Hippocampal formation (tissue), 2 donors: ENCODE measurements around the gene PCDH17.

Experiments used
- DNase-seq, 2 donors: peaks; one replicate each; lab custom pipeline; 2025; lab: John Stamatoyannopoulos, UW

Gene PCDH17

DNA sequence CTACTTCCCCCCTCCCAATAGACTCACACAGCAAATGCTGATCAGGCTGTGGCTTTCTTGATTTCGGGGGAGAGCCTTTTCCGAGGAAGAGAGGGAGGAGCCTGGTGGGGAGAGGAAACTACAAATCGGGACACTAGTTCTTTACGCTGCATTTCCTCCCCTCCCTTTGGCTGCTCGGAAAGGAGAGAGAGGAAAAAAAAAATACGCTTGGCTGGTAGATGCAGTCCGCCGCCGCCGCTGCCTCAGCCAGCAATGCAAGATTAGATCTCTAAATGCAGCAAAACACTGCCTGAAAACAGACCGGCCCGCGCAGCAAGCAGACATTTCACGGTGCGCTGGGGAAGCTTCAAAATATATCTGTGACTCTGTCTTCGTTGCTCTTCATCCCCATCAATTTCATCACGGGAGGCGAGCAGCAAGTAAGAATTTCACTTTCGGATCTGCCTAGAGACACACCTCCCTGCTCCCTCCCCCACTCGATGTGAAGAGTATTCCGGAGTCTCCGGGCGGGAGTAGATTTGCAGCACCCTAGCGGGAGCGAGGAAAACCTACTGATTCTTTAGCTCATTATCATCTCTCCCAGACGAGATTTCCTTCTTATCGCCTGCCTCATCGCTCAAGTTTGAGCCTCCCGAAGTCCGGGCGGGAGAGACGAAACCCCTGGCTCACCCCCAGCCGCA, at the start of gene PCDH17:
Gene PCDH17, plus strand, starts transcription at position 149 of the 680 bp plus-strand sequence. CDS start 803 bp downstream, outside the sequence.
- DNase-seq = peak; percentile 72 to 87

- no peak for DNase-seq
These were observed 49.5 kb upstream of the PCDH17 start for GRCh38 chr13:57582032-57582431.

GRCh38 chr13:57583529-57583928, 48.0 kb upstream of the PCDH17 start:
- no peak for DNase-seq

- DNase-seq = no peak
These were observed 42.9 kb upstream of the PCDH17 start for GRCh38 chr13:57588639-57589038.

GRCh38 chr13:57595775-57596174, 35.8 kb upstream of the PCDH17 start:
- no peak for DNase-seq

- DNase-seq = no peak
These were observed 30.0 kb upstream of the PCDH17 start for GRCh38 chr13:57601536-57601935.

DNA sequence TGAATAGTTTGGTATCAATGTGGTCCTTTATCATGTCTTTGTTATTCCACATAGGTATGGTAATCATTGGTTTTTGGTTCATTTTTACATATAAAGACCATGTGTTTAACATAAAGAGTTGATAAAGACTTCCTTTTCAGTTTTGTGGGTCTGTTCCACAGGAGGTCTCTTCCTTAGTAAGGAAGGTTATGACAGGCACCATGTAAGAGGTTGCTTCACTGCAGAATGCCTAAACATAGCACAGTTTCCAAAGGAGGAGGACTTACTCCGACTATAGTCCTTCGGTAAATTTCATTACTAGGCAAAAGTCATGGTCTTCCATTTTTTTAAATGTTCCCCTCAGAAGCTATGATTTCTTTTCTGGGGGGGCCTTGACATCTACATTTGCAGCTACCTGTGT, 27.1 kb upstream of the PCDH17 start:
- no peak for DNase-seq

GRCh38 chr13:57611969-57612368, 19.6 kb upstream of the PCDH17 start:
- DNase-seq = no peak

DNA sequence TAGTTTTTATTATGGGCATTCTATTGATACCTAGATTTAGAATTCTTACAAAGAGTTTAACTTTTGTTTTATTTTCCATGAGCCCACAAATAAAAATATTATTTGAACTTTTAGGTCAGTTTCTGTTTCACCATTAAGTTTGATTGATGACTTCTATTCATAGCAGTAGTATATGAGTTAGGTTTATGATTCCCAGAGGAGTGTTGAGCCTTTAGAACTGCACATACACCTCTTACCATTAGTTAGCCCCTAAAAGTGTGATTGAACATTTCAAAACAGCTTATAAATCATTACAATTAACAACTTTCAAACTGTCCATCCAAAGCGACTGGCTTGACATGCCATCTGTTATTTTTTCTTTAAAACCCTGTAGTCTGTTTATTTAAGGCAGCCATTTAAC, 19.0 kb upstream of the PCDH17 start:
- no peak for DNase-seq

DNA sequence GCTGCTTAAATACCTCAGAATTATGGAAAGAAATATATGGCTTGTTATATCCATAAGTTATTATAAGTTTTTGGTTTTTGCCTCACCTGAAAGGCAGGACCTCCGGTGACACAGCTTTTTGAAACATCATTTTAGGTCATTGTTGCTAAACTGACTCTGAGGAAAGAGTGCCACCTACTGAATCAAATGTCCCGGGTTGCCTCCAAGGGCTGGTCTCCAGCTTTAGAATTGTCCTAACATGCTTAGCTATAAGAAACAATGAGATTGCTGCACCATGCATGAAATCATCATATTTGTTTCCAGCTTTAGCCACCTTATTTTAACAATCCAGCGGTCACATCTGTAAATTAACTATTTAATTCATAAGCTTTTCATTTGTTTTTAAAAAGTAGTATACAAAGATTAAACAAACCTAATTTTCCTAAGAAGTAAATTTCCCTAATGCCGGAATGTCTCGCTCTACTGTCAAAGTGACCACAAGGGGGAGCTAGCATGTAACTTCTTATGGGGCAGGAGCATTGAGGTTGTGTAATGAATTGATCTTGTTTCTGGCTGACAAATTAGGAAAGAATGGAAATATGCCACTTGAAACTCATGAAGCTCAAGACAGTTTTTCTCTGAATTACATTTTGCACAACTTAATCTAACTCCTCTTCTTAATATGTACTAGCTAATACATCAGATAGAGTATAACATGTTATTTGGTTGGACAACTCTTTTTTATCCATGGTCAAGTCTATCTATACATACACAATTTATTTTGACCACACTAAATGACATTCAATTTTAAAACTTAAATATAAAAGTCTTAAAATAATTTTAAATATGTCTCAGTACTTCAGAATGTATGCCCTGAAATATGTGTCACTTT, 6.7 kb upstream of the PCDH17 start:
- DNase-seq = peak; percentile 26 to 74

DNA sequence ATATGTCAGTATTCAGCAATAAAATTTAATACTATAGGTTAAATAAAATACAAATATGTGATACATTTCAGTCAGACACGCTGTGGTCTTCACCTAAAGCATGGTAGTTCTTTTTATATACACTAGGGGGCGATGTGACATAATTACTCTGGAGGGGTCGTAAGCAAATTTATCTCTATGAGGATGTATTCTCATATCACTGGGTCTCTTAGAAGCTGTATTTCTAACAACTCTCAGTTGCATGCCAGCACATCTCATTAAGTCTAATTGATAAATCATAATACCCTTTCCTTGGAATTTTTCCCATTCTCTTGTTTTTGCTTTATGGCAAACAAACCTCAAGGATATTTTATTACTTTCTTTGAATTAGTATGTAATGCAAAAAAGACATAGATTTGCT, 3.9 kb upstream of the PCDH17 start:
- DNase-seq = peak in 1 of 2 donors; percentile 52

DNA sequence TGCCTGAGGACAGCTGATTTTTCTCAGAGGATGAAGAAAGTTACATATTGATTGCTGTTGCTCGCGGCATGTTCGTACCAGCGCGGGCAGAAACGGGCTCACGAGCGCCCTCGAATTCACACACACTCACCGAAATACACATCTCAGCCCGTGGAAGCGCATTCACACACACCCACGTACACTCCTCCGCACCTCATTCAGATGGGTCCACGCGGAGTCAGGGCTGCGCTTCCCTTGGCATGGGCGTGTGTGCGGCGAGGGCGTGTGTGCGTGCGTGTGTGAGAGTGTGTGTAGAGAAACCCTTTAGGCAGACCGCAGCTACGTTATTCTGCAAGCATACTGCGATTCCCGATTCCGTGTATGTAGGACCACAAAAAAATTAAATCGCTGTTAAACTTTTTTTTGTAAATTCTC, 2.1 kb upstream of the PCDH17 start:
- DNase-seq = peak; percentile 63 to 79

GRCh38 chr13:57629821-57630235, 1.7 kb upstream of the PCDH17 start:
- peak; percentile 98 for DNase-seq

DNA sequence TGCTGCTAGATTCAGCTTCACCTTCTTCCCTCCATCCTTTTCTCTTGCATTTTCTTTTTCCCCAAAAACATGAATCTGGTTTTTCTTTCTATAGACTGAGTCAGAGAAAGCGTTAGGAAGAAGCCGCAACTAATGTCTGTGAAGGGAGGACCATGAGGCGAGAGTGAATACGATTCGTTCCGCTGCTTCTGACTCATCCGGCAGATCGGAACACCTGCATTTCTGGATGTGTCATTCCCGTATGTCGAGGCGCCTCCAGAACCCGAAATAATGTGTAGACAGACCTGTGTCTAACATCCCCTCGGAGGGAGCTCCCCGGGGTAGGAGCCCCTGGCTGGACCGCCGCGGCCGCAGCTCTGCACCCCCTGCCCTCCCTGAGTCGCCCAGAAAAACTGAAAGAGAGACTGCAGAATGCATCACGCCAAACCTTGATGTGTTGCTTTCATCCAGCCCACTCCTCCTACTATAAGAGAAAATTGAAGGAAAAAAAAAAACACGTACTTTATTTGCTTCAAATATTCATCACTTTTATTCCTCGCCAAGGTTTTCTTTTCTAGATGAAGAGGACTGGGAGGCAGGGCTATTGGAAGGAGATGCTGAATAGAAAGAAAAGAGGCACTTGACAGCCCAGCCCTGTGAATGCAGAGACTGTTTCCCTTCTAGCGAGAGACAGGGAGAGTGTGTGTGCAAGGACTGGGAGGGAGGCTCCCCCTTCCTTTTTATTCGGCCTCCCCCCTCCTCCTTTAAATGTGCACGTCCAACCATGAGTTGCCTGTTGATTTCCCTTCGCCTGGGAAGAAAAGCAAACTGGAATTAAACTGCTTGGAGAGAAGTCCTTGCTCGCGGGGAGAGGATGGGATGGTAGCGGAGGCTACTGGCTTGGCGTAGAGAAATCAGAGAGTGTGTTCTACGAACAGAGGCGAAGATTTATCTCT, 616 bp upstream of the PCDH17 start:
- peak; percentile 47 to 87 for DNase-seq

DNA sequence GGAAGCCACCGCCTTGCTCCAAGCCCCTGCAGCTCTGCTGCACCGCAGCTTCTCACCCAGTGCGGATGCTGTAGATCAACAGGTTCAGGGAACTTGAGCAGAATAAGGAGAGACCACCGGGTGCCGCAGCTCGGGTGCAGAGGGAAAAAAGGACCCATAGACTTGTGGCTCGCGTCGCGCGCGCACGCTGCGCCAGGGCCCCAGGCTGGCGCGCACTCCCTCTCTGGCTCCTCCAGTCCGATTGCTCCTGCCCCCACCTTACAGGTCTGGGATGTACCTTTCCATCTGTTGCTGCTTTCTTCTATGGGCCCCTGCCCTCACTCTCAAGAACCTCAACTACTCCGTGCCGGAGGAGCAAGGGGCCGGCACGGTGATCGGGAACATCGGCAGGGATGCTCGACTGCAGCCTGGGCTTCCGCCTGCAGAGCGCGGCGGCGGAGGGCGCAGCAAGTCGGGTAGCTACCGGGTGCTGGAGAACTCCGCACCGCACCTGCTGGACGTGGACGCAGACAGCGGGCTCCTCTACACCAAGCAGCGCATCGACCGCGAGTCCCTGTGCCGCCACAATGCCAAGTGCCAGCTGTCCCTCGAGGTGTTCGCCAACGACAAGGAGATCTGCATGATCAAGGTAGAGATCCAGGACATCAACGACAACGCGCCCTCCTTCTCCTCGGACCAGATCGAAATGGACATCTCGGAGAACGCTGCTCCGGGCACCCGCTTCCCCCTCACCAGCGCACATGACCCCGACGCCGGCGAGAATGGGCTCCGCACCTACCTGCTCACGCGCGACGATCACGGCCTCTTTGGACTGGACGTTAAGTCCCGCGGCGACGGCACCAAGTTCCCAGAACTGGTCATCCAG, 964 bp downstream of the PCDH17 start:
- DNase-seq = peak in 1 of 2 donors; percentile 72

DNA sequence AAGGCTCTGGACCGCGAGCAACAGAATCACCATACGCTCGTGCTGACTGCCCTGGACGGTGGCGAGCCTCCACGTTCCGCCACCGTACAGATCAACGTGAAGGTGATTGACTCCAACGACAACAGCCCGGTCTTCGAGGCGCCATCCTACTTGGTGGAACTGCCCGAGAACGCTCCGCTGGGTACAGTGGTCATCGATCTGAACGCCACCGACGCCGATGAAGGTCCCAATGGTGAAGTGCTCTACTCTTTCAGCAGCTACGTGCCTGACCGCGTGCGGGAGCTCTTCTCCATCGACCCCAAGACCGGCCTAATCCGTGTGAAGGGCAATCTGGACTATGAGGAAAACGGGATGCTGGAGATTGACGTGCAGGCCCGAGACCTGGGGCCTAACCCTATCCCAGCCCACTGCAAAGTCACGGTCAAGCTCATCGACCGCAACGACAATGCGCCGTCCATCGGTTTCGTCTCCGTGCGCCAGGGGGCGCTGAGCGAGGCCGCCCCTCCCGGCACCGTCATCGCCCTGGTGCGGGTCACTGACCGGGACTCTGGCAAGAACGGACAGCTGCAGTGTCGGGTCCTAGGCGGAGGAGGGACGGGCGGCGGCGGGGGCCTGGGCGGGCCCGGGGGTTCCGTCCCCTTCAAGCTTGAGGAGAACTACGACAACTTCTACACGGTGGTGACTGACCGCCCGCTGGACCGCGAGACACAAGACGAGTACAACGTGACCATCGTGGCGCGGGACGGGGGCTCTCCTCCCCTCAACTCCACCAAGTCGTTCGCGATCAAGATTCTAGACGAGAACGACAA, 1.8 kb downstream of the PCDH17 start:
- peak; percentile 79 to 85 for DNase-seq

GRCh38 chr13:57633950-57634838, 2.6 kb downstream of the PCDH17 start:
- DNase-seq = peak; percentile 49 to 73

DNA sequence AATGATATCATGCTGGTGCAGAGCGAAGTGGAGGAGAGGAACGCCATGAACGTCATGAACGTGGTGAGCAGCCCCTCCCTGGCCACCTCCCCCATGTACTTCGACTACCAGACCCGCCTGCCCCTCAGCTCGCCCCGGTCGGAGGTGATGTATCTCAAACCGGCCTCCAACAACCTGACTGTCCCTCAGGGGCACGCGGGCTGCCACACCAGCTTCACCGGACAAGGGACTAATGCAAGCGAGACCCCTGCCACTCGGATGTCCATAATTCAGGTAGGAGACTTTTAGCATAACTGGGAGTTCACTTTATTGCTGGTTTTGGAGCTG, 3.3 kb downstream of the PCDH17 start:
- peak in 1 of 2 donors; percentile 73 for DNase-seq

DNA sequence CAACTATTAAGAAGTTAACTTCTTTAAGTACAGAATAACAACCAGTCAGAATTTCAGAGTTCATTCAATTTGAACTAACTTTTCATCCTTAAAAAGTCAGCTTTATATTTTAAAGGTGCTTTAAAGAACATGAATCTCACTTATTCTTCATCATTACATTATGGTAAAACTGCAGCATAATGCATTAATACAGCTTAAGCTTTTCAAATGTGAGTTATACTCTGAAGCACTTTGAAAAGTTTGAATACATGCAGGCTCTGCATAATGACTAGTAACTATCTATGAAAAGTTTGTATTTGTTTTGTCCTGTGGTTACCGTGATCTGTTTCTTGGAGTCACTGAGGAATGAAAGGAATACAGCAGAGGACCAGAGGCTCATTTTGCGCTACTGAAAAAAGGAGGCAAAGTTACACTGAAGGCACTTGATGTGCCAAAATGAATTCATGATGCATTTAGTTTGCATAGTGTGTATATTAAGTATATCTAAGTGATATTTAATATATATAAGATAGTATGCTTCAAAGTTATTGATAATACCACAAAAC, 4.1 kb downstream of the PCDH17 start:
- DNase-seq = no peak
